GM18870 (cell line): ENCODE measurements around the gene ADARB1.

Source experiments
- ATAC-seq: cut with Tn5 transposase; IDR thresholded peaks from one replicate; pipeline ENCODE4 v1.9.1; 2021; ENCODE audit warnings: moderate library complexity; ENCODE audit not compliant: unreplicated experiment

The ADARB1 gene

DNA sequence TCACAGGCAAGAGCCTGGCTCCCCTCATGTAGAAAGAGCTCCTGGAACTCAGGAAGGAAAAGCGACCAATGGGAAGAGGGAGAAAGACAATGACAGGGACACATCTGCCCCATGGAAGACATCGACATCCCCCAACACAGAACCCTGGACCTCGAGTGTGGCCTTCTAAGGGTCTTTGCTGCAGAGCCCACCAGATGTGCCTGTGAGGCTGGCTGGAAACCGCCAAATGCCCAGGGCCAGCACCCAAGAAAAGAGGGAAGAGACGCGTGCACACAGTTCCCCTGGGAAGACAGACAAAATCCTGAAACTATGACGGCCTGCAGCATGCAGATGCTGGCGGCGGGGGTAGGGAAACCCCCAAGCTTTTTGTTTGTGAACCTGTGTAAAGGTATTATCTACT, 36.4 kb upstream of the ADARB1 start:
- no peak for ATAC-seq

- ATAC-seq = no peak
These were observed 34.8 kb upstream of the ADARB1 start for GRCh38 chr21:45039317-45040156.

GRCh38 chr21:45040157-45040711, 34.1 kb upstream of the ADARB1 start:
- no peak for ATAC-seq

DNA sequence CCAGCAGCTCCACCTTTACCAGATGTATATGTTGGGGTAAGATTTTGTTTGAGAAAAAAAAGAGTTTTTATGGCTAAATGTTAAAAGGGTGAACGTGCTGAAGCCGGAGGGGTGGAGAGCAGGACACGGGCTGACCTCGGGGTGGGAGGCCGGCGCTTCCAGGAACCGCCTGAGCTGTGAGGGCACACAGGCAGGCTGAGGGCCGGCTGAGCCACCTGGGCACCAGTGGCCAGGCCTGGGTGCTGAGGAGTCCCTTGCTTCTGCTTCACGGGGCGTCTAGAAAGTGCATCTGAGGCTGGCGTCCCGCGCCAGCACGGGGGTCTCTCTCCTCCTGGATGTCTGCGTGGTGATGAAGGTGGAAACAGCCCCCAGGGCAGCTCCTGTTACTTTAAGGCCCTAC, 33.6 kb upstream of the ADARB1 start:
- no peak for ATAC-seq

- no peak for ATAC-seq
These were observed 33.0 kb upstream of the ADARB1 start for GRCh38 chr21:45041351-45041805.

DNA sequence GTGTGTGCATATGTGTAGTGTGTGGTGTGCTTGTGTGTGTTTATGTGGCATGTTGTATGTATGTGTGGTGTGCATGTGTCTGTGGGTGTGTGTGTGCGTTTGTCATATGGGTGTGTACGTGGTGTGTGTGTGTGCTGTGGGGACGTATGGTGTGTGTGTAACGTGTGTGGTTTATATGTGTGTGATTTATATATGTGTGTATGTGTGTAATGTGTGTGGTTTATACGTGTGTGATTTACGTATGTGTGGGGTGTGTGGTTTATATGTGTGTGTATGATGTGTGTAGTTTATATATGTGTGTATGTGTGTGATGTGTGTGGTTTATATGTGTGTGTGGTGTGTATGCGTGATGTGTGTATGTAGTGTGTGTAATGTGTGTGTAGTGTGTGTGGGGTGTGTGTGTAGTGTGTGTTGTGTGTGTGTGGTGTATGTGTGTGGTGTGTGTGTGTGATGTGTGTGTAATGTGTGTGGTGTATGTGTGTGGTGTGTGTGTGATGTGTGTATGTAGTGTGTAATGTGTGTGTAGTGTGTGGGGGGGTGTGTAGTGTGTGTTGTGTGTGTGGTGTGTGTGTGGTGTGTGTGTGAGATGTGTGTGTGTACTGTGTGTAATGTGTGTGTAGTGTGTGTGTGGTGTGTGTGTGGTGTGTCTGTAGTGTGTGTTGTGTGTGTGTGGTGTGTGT, 32.3 kb upstream of the ADARB1 start:
- no peak for ATAC-seq

GRCh38 chr21:45042664-45043161, 31.7 kb upstream of the ADARB1 start:
- ATAC-seq = no peak

DNA sequence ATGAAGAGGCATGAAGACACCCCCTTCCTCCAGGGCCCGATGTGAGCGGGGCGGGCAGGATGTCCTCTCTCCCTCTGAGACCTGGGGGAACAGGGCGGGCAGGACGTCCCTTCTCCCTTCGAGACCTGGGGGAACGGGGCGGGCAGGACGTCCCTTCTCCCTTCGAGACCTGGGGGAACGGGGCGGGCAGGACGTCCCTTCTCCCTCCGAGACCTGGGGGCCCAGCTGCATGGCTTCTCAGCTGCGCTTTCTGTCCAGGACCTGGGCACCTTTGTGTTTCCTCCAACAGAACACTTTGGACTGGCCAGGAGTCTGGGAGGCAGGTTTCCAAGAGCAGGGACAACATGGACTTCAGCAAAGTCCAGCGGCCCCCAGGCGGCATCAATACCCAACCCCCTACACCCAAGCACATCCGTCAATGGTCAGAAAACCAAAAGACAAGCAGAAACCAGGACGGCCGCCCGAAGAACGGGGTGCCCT, 30.8 kb upstream of the ADARB1 start:
- ATAC-seq = no peak

DNA sequence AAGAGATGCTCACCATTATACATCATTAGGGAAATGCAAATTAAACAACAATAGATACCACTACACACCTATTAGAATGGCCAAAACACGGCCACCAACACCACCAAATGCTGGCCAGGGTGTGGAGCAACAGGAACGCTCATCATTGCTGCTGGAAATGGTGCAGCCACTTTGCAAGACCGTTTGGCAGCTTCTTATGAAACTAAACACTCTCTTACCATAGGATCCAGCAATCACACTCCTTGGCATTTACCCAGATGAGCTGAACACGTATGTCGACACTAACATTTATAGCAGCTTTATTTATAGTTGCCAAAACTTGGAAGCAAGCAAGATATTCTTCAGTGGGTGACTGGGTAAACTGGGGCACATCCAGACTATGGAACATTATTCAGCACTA, 28.9 kb upstream of the ADARB1 start:
- no peak for ATAC-seq

DNA sequence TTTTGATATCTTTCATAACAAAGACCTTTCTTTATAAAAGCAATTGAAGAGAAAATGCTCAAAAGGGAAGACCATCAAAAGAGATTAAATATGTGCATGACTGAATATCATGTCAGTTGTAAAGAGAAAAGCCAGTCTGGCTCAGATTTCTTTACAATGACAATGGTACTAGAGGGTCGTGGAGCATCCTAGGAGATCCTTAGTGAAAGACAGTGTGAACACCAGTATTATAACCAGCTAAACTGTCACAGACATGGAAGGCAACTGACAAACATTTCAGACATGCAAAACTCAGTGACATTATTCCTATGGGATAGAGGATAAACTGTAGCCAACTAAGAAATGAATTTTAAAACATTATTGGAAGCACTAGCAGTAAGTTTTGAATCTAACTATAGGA, 27.1 kb upstream of the ADARB1 start:
- no peak for ATAC-seq

GRCh38 chr21:45048026-45048698, 26.2 kb upstream of the ADARB1 start:
- ATAC-seq = no peak

GRCh38 chr21:45048968-45049367, 25.4 kb upstream of the ADARB1 start:
- ATAC-seq = no peak

GRCh38 chr21:45049714-45050344, 24.6 kb upstream of the ADARB1 start:
- ATAC-seq = no peak

DNA sequence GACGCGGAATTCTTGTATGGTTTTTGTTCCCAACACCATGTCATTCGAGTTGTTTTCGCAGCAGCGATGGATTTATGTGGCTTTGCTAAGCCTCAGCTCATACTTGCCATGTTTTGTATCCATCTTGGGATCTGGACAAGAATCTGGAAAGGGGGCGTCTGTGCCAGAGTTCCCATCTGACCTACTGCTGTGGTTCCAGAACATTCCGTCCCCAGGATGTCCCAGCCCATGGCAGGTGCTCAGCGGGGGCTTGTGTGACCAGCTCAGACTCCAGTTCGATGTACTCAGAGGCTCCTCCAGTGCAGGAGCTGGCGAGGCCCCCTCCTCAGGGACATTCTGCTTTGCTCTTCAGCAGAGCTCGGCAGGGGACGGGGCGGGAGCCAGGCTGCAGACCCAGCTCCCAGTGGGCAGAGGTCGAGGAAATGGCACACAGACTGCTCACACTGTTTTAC, 24.0 kb upstream of the ADARB1 start:
- no peak for ATAC-seq

- no peak for ATAC-seq
These were observed 23.4 kb upstream of the ADARB1 start for GRCh38 chr21:45050797-45051489.

DNA sequence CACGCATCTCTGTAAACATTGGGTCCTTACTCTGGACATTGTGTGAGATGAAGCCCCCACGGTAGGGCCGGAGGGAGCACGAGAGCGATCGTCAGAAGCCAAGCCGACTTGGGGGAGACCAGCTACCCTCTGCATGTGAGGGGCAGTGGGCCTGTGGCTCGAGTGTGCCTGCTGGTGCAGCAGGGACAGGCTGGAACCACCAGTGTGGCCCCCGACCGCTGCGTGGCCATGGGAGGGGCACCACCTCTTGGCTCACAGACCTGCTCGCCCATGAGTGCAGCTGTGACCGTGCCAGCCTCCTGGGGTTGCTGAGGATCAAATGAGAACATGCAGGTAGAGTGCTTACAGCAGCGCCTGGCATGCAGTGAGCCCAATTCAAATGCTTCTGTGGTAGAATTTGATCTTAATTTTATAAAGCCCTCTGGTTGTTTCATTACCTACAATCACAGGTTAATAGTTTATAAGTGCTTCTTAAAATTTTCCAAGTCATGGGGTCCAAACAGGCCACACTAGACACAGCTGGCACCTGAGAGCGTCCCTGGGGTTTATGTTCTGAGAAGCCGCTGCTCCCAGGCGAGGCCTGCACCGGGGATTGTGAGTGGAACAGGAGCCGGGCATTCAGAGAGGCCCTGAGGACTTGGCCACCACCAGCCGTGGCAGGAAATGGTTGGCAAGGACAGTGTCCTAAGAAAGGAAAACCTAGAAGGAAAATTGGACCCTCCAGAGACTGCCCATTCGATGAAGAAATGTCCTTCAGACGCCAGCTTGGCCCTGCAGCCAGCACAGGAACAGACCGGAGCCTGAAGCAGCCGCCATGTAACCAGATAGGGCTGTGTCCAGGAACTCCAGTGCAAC, 22.6 kb upstream of the ADARB1 start:
- no peak for ATAC-seq

DNA sequence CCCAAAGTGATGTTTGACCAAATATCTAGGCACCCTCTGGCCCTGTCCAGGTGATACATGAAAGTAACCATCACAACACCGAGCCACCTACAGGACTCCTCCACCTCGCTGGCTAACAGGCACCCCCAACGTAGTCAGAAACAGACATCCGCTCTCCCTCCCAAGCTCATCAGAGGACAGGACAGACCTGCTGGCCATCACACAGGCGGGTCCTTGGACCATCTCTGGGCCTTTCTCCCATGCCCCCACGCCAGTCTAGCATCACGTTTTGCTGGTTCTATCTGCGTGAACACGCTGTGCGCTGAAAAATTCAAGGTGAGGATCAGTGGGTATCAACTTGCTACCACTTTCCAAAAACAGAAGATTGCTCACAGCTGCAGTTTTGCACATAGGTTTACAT, 21.4 kb upstream of the ADARB1 start:
- no peak for ATAC-seq

- no peak for ATAC-seq
These were observed 20.7 kb upstream of the ADARB1 start for GRCh38 chr21:45053561-45054226.
